Panc1 (cell line): ENCODE results near the gene LAIR1. TPM values are rescaled to one million over a fixed set of nuclear protein-coding genes. Genes with fewer than 3 reads are reported as not detected.

Experiments used
- ATAC-seq: fragments of 200-7000 bp; cut with Tn5 transposase; 2 replicates; pipeline ENCODE4 v1.9.1; 2020; ENCODE audit warnings: mild to moderate bottlenecking, moderate library complexity
- BruUV-seq: library from RNA; stranded (reverse); fragments of 400-500 nt; replicated peaks from 2 replicates; lab custom pipeline; 2021; lab: Mats Ljungman, UMichigan
- CTCF ChIA-PET: fragments of 300-600 bp; sonication (Branson Sonifier 250); formaldehyde crosslinking; loops from one replicate; lab custom pipeline; 2022; ENCODE audit warnings: antibody characterized with exemption; lab: Charles Lee
- POLR2A ChIA-PET: fragments of 300-600 bp; sonication (Branson Sonifier 250); formaldehyde crosslinking; loops from one replicate; lab custom pipeline; 2022; ENCODE audit warnings: antibody characterized with exemption; lab: Charles Lee
- DNase-seq: peaks from one replicate; pipeline ENCODE4 v3.0.0-alpha.2; 2010; ENCODE audit warnings: low read depth, low spot score
- H3K27ac ChIP-seq: 2 replicates; pipeline ENCODE4 v1.5.1; 2011; ENCODE audit warnings: mild to moderate bottlenecking, low read length, inconsistent platforms
- H3K27me3 ChIP-seq: fragments of 200-500 bp; sonication (Bioruptor generic); 2 replicates; pipeline ENCODE4 v1.6.0; 2014; ENCODE audit warnings: low read length, inconsistent platforms; ENCODE audit not compliant: control insufficient read depth, insufficient read depth
- H3K36me3 ChIP-seq: fragments of 200-500 bp; sonication (Bioruptor generic); 2 replicates; pipeline ENCODE4 v1.5.1; 2014; ENCODE audit warnings: inconsistent platforms, mild to moderate bottlenecking, low read length, moderate library complexity; ENCODE audit not compliant: control insufficient read depth, insufficient read depth
- H3K4me1 ChIP-seq: 2 replicates; pipeline ENCODE4 v1.5.1; 2011; ENCODE audit warnings: inconsistent platforms, mild to moderate bottlenecking, low read length, moderate library complexity; ENCODE audit not compliant: control insufficient read depth, insufficient read depth
- H3K4me3 ChIP-seq, 2 experiments: 2 replicates each; pipeline ENCODE4 v1.5.1; 2011 to 2012; ENCODE audit warnings: low read depth in 2 of 2, low read length in 2 of 2, mild to moderate bottlenecking in 2 of 2, inconsistent platforms in 1 of 2, moderate library complexity in 1 of 2
- H3K9me3 ChIP-seq: fragments of 200-500 bp; sonication (Bioruptor generic); 2 replicates; pipeline ENCODE4 v1.5.1; 2014; ENCODE audit warnings: low read depth, mild to moderate bottlenecking, inconsistent platforms, low read length, moderate library complexity; ENCODE audit not compliant: control insufficient read depth, insufficient read depth
- POLR2AphosphoS5 ChIP-seq: IDR thresholded peaks from 2 replicates; pipeline ENCODE4 v1.6.1; 2012; ENCODE audit warnings: mild to moderate bottlenecking, low read depth, low read length, moderate library complexity
- SIN3A ChIP-seq: IDR thresholded peaks from 2 replicates; pipeline ENCODE4 v1.6.1; 2012; ENCODE audit warnings: low read depth, mild to moderate bottlenecking, low read length, moderate library complexity, borderline replicate concordance; ENCODE audit not compliant: insufficient read depth
- TCF7L2 ChIP-seq: IDR thresholded peaks from 2 replicates; pipeline ENCODE4 v1.6.1; 2011; ENCODE audit warnings: mild to moderate bottlenecking, low read depth, low read length, inconsistent platforms
- in situ Hi-C: cut with HindIII; loops from 2 replicates; pipeline ENCODE4 v1.10.0; 2016; ENCODE audit warnings: low sequenced_read_pairs, low pct_unique_long_range_greater_than_20kb
- intact Hi-C: fragments of 100-400 bp; cut with micrococcal nuclease; formaldehyde crosslinking; loops from one replicate; pipeline ENCODE4 v1.10.0; 2022; ENCODE audit not compliant: unreplicated experiment
- total RNA-seq: library from RNA; stranded (reverse); gene quantifications from one replicate; pipeline ENCODE4 v1.2.1, GENCODE V29; 2021; ENCODE audit not compliant: unreplicated experiment
- TF ChIP-seq, protein P1 (sequence below), 2 experiments: IDR thresholded peaks; 2 replicates each; pipeline ENCODE4 v1.6.1; 2011 to 2012; ENCODE audit warnings: low read depth in 2 of 2, control low read depth in 1 of 2, low read length in 1 of 2, mild to moderate bottlenecking in 1 of 2, moderate library complexity in 1 of 2; ENCODE audit not compliant: insufficient read depth in 1 of 2
- TF ChIP-seq, protein P2 (sequence below): fragments of 450-650 bp; IDR thresholded peaks from 2 replicates; pipeline ENCODE4 v1.5.1; 2017; ENCODE audit warnings: mild to moderate bottlenecking

Gene LAIR1
- total RNA-seq, 1 experiment from 2014 or later: 0.05 TPM

DNA sequence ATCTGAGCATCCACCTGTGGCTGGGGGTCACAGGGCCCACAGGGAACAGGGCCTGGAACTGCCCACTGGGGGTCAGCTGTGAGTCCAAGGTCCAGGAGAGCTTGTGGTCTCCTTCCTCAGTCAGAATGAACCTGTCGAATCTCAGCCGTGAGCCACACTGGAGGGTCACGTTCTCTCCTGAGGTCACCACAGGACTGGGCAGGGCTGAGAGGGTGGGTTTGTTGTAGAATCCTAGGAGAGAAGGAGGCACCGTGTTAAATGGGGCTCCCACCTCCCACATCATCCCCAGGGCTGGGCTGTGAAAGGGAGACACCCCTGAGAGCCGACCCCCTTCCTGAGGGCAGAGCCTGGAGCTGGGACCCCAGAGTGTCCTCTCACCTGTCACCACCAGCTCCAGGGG lies 53.2 kb downstream of the LAIR1 start:
- intact Hi-C loops: no loop called here
- DNase-seq (no peak), ATAC-seq (no peak)
- H3K36me3 ChIP-seq: no peaks in the 10 kb centered on the region
- POLR2A ChIA-PET: no interaction called here
- in situ Hi-C loops: no loop called here
- H3K4me1 ChIP-seq: no peaks in the 10 kb centered on the region
- H3K4me3 ChIP-seq: no peak overlapping the region
- CTCF ChIA-PET: no interaction called here
- BruUV-seq: no TSS peak
- TF ChIP-seq POLR2AphosphoS5 (no peak), SIN3A (no peak), TCF7L2 (no peak)
- TF ChIP-seq, protein P1, sequence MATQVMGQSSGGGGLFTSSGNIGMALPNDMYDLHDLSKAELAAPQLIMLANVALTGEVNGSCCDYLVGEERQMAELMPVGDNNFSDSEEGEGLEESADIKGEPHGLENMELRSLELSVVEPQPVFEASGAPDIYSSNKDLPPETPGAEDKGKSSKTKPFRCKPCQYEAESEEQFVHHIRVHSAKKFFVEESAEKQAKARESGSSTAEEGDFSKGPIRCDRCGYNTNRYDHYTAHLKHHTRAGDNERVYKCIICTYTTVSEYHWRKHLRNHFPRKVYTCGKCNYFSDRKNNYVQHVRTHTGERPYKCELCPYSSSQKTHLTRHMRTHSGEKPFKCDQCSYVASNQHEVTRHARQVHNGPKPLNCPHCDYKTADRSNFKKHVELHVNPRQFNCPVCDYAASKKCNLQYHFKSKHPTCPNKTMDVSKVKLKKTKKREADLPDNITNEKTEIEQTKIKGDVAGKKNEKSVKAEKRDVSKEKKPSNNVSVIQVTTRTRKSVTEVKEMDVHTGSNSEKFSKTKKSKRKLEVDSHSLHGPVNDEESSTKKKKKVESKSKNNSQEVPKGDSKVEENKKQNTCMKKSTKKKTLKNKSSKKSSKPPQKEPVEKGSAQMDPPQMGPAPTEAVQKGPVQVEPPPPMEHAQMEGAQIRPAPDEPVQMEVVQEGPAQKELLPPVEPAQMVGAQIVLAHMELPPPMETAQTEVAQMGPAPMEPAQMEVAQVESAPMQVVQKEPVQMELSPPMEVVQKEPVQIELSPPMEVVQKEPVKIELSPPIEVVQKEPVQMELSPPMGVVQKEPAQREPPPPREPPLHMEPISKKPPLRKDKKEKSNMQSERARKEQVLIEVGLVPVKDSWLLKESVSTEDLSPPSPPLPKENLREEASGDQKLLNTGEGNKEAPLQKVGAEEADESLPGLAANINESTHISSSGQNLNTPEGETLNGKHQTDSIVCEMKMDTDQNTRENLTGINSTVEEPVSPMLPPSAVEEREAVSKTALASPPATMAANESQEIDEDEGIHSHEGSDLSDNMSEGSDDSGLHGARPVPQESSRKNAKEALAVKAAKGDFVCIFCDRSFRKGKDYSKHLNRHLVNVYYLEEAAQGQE (IDR thresholded peaks at IDR 0.05; ENCODE audit: insufficient read depth in 1 of 2, low read depth in 2 of 2, low read length in 1 of 2): no peak
- TF ChIP-seq, protein P2, sequence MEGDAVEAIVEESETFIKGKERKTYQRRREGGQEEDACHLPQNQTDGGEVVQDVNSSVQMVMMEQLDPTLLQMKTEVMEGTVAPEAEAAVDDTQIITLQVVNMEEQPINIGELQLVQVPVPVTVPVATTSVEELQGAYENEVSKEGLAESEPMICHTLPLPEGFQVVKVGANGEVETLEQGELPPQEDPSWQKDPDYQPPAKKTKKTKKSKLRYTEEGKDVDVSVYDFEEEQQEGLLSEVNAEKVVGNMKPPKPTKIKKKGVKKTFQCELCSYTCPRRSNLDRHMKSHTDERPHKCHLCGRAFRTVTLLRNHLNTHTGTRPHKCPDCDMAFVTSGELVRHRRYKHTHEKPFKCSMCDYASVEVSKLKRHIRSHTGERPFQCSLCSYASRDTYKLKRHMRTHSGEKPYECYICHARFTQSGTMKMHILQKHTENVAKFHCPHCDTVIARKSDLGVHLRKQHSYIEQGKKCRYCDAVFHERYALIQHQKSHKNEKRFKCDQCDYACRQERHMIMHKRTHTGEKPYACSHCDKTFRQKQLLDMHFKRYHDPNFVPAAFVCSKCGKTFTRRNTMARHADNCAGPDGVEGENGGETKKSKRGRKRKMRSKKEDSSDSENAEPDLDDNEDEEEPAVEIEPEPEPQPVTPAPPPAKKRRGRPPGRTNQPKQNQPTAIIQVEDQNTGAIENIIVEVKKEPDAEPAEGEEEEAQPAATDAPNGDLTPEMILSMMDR: no peak
- H3K27me3 ChIP-seq: peaks cover 11% of the 10 kb centered on the region
- no peak overlapping the region for H3K27ac ChIP-seq
- H3K9me3 ChIP-seq: no peaks in the 10 kb centered on the region

DNA sequence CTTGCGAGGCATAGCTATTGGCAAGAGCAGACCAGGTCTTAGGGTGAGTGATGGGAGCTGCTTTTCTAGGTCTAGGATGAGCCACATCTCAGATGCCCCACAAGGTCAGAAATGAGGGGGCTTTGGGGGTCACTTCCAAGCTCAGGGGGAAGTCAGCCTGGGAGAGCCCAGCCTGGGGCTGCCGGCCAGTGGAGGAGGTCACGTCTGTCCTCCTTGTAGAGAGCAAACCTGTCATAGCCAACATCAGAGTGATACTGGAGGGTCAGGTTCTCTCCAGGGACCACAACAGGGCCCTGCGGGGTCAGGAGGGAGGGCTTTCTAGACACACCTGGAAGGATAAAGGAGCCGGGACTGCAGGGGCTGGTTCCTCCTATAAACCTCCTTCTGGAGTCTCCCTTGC lies 54.2 kb downstream of the LAIR1 start:
- H3K4me1 ChIP-seq: no peaks in the 10 kb centered on the region
- H3K36me3 ChIP-seq: no peaks in the 10 kb centered on the region
- H3K27me3 ChIP-seq: peaks cover 11% of the 10 kb centered on the region
- no peak overlapping the region for H3K27ac ChIP-seq
- no TSS peak for BruUV-seq
- in situ Hi-C loops (no loop called here), intact Hi-C loops (no loop called here)
- CTCF ChIA-PET: no interaction called here
- POLR2A ChIA-PET: no interaction called here
- no peak overlapping the region for H3K4me3 ChIP-seq
- DNase-seq (no peak), ATAC-seq (no peak)
- H3K9me3 ChIP-seq: no peaks in the 10 kb centered on the region
- no peak for TF ChIP-seq SIN3A
- TF ChIP-seq, protein P1 (IDR thresholded peaks at IDR 0.05; ENCODE audit: insufficient read depth in 1 of 2, low read depth in 2 of 2, low read length in 1 of 2): no peak
- no peak for TF ChIP-seq POLR2AphosphoS5
- TF ChIP-seq, protein P2: no peak
- TF ChIP-seq TCF7L2: no peak
